Dermis microvascular lymphatic vessel endothelial cell (primary cell): ENCODE measurements around the gene TP53I11. TPM values are rescaled to one million over a fixed set of nuclear protein-coding genes. Genes with fewer than 3 reads are reported as not detected.

ENCODE experiments used
- DNase-seq, 2 donors: peaks; one replicate each; pipeline versions ENCODE4 v3.0.0 to v3.0.0-alpha.2; 2010; ENCODE audit warnings: low read depth in 2 of 2
- total RNA-seq: library from RNA; depleted of rRNA; stranded (reverse); fragments of >200 nt; gene quantifications from 2 replicates; pipeline ENCODE4 v1.2.1, GENCODE V29; 2014

The TP53I11 gene
- total RNA-seq, 1 donor from 2014 or later = 10.0 TPM

DNA sequence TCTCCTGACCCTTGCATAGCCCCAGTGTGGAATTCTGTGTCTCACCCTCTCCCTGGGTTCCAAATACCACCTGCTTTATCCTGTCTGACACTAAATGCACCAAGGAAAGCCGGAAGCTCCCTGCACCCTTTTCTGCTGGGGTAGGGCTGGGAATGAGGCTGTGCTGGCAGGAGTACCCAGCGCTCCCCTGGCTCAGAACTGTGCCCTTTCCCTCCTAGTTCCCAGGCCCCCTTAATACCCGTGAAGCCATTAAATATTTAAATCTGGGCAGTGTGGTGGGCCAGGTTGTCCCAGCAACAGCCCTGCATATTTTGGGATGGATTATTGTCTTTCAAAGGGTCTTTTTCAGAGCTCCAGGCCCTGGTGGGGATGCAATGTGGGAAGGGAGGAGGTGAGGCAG is 63.0 kb downstream of the TP53I11 start:
- DNase-seq = no peak

DNA sequence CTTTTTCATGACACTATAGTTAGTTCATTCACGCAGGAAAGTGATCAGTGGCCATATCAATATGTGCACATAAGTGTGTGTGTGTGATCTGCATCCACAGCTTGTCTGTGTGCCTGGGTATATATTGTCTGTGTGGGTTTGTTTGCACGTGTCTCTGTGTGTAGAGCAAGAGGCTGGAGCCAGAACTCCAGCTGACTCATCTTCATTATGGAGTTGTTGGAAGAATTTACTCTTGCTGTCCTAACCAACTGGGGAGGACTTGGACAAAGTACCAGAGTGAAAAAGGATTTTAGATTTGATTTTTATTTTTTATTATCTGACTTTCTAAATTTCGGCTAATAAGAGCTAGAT is 63.9 kb downstream of the TP53I11 start:
- DNase-seq = peak; percentile 29 to 61

DNA sequence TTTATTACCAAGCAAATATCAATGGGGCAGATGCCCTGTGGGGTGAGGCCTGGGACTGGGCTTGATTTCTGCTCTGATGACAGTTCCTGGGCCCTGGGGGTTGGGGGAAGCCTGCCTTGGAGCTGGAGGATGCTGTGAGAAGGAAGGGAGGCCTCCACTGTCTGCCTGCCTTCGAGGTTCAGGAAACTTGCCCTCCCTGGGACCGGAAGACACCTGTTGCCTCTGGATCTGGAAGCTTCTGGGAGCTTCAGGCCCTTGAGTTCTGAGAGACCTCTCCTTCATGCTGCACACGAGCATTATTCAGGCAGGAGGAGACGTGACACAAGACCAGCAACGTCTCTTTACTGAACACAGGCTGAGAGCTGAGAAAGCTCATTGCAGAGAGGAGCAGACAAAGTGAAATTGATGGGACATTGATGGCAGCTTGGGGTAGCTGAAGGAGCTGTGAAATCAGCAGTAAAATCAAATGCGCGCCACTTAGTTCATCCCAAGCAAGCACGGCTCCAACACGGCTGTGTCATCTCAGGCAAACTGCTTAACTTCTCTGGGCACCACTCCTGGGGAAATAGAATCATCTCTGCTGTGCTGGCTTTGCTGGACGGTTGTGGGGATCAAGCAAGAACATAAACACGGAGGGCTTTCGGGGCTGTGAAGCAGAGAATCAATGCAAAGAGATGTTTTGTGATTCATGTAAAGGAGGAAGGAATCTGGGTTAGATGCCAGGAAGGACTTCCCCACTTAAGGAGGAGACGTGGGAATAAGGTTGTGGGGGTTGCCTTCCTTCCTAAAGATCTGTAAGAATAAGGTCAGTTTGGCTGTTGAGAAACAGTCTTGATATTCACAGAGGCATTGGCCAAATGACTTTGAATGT is 64.5 kb downstream of the TP53I11 start:
- DNase-seq = no peak

DNA sequence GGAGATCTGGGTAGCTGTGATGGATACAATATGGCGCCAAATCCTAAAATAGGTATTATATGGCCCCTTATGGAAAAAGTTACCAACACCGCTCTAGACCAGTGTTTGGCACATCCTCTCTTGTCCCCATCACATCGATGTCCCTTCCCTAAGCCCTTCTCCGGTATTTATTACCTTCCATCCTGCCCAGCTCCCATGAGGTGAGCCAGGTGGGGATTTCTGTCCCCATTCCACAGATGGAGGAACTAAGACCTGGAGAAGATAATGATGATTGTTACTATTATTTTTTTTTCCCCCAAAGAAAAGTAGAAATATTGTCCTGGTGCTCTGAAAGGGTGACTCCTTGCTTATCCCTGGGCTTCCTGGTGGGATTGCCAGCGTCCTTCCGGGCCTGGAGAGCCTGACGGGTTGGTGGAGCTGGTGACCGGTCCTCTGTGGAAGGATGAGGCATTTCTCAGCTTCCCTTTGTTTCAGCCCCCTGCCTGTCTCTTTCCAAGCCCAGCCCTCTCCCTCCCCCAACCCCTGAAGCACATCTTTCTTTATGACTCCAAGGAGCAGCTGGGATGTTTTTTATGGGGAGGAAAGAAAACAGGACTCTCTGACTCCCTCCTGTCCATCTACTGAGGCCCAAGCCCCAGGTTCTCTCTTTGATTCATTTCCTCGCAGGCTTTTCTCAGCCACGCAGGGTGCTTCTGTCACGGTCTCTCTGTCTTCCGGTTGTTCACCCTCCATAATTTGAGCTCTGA is 65.4 kb downstream of the TP53I11 start:
- DNase-seq = no peak

DNA sequence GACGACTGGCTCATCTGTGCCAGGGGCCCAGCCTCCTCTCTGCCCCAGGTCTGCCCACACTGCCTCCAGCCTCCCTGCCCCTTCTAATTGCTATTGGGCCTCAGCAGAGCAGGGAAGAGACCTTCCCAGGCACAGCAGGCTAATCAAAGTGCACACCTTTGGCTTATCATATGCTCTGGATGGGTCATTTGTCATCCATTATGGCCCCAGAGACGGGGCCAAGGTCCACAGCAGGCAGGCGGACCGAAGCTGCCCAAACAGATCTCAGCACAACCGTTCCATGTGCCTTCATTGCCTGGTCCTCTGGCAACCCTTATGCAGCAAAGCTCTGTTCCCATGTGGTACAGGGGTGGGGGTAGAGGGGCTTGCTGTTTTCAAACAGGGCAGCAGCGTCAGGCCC is 66.6 kb downstream of the TP53I11 start:
- DNase-seq = no peak

DNA sequence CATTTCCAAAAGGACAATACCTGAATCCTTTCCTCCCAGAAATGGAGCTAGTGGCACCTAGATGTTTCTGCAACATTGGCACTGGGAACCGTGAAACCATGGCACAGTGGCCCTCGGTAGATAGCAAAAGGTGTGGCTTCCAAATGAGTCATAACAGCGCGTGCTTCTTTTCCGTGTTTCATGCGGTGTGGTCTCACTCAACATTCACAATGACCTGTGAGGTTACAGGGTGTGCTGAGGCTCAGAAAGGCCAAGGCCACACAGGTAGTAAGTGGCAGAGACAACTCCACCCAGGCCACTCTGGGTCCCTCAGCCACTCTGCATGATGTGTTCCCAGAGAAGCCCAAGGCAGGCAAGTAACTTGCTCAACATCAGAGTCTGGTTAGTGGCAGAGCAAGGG is 67.4 kb downstream of the TP53I11 start:
- DNase-seq = no peak

Other genes starting within 250 kb of the TP53I11 start
- gene TSPAN18, start 223.9 kb downstream of the TP53I11 start, total RNA-seq = 26.3 and 47.2 TPM in 2 replicates
- 4.5 and 7.0 TPM in 2 replicates for gene PRDM11, start 195.8 kb upstream of the TP53I11 start, total RNA-seq